WTC11 (cell line): ENCODE results near the gene TCF7. TPM values are rescaled to one million over a fixed set of nuclear protein-coding genes. Genes with fewer than 3 reads are reported as not detected.

Source experiments
- ATAC-seq: fragments of 200-7000 bp; cut with Tn5 transposase; 2 replicates; pipeline ENCODE4 v1.10.0; 2021; ENCODE audit warnings: mild to moderate bottlenecking, moderate library complexity
- CTCF ChIA-PET: fragments of 300-600 bp; sonication (Branson Sonifier 250); formaldehyde crosslinking; loops from one replicate; lab custom pipeline; 2021; ENCODE audit warnings: antibody characterized with exemption; lab: Charles Lee
- POLR2A ChIA-PET: fragments of 350-600 bp; sonication (Branson Sonifier 250); formaldehyde crosslinking; loops from one replicate; lab custom pipeline; 2021; ENCODE audit warnings: antibody characterized with exemption; lab: Charles Lee
- DNase-seq: peaks from one replicate; pipeline ENCODE4 v3.0.0; 2021; ENCODE audit warnings: low spot score
- H3K27ac Mint-ChIP-seq: 2 replicates; pipeline ENCODE4 v1.8.0; 2021; ENCODE audit warnings: mixed read lengths
- H3K27me3 Mint-ChIP-seq: 2 replicates; pipeline ENCODE4 v1.8.0; 2021; ENCODE audit warnings: low read depth, mild to moderate bottlenecking, moderate library complexity, mixed read lengths
- H3K36me3 Mint-ChIP-seq: 2 replicates; pipeline ENCODE4 v1.8.0; 2021; ENCODE audit warnings: mixed read lengths
- H3K4me1 Mint-ChIP-seq: 2 replicates; pipeline ENCODE4 v1.8.0; 2022; ENCODE audit warnings: mixed read lengths
- H3K4me3 Mint-ChIP-seq: 2 replicates; pipeline ENCODE4 v1.8.0; 2021; ENCODE audit warnings: mild to moderate bottlenecking, moderate library complexity, mixed read lengths
- H3K9me3 Mint-ChIP-seq: 2 replicates; pipeline ENCODE4 v1.8.0; 2021; ENCODE audit warnings: mixed read lengths
- AR ChIP-seq: fragments of 250-450 bp; sonication (Bioruptor Pico); IDR thresholded peaks from 2 replicates; pipeline ENCODE4 v1.9.0; 2021; ENCODE audit warnings: mild to moderate bottlenecking
- ATF3 ChIP-seq: sonication (generic); formaldehyde crosslinking; conservative IDR thresholded peaks from 2 replicates; pipeline ENCODE4 v1.8.1; 2022; ENCODE audit warnings: mild to moderate bottlenecking, missing genetic modification reagents
- CDX4 ChIP-seq: fragments of 250-450 bp; sonication (Bioruptor Pico); IDR thresholded peaks from 2 replicates; pipeline ENCODE4 v1.9.0; 2021; ENCODE audit warnings: moderate library complexity, mild to moderate bottlenecking, inconsistent platforms, borderline replicate concordance
- CREB1 ChIP-seq: sonication (generic); formaldehyde crosslinking; IDR thresholded peaks from 2 replicates; pipeline ENCODE4 v1.8.0; 2023; ENCODE audit warnings: mild to moderate bottlenecking, missing genetic modification reagents
- CREM ChIP-seq: sonication (generic); formaldehyde crosslinking; IDR thresholded peaks from 2 replicates; pipeline ENCODE4 v1.8.1; 2022; ENCODE audit warnings: mild to moderate bottlenecking, missing genetic modification reagents, moderate library complexity
- E2F1 ChIP-seq: sonication (generic); formaldehyde crosslinking; IDR thresholded peaks from 2 replicates; pipeline ENCODE4 v1.8.0; 2022; ENCODE audit warnings: mild to moderate bottlenecking, missing genetic modification reagents
- E2F5 ChIP-seq: sonication (generic); formaldehyde crosslinking; IDR thresholded peaks from 2 replicates; pipeline ENCODE4 v1.8.1; 2022; ENCODE audit warnings: mild to moderate bottlenecking, moderate library complexity, missing genetic modification reagents
- HMGXB4 ChIP-seq: sonication (generic); formaldehyde crosslinking; IDR thresholded peaks from 2 replicates; pipeline ENCODE4 v1.8.1; 2023; ENCODE audit warnings: mild to moderate bottlenecking, moderate library complexity, missing genetic modification reagents
- JAZF1 ChIP-seq: fragments of 250-450 bp; sonication (Bioruptor Pico); IDR thresholded peaks from 2 replicates; pipeline ENCODE4 v1.9.0; 2021; ENCODE audit warnings: moderate library complexity, mild to moderate bottlenecking, inconsistent platforms
- NFYB ChIP-seq: sonication (generic); formaldehyde crosslinking; conservative IDR thresholded peaks from 2 replicates; pipeline ENCODE4 v1.8.0; 2022; ENCODE audit warnings: low read depth, missing genetic modification reagents
- SMAD3 ChIP-seq: sonication (generic); formaldehyde crosslinking; IDR thresholded peaks from 2 replicates; pipeline ENCODE4 v1.8.0; 2022; ENCODE audit warnings: missing genetic modification reagents, mild to moderate bottlenecking, borderline replicate concordance
- USF1 ChIP-seq: sonication (generic); formaldehyde crosslinking; IDR thresholded peaks from 2 replicates; pipeline ENCODE4 v1.8.0; 2022; ENCODE audit warnings: mild to moderate bottlenecking, missing genetic modification reagents
- ZMAT4 ChIP-seq: fragments of 250-450 bp; sonication (Bioruptor Pico); IDR thresholded peaks from 2 replicates; pipeline ENCODE4 v1.9.0; 2021; ENCODE audit warnings: mild to moderate bottlenecking
- ZNF138 ChIP-seq: sonication (generic); formaldehyde crosslinking; conservative IDR thresholded peaks from 2 replicates; pipeline ENCODE4 v1.8.1; 2022; ENCODE audit warnings: mild to moderate bottlenecking, moderate library complexity, missing genetic modification reagents
- ZNF512 ChIP-seq: sonication (generic); formaldehyde crosslinking; IDR thresholded peaks from 2 replicates; pipeline ENCODE4 v1.8.1; 2022; ENCODE audit warnings: missing genetic modification reagents, borderline replicate concordance
- ZNF532 ChIP-seq: fragments of 250-450 bp; sonication (Bioruptor Pico); IDR thresholded peaks from 2 replicates; pipeline ENCODE4 v1.9.0; 2021; ENCODE audit warnings: mild to moderate bottlenecking, borderline replicate concordance
- total RNA-seq: library from RNA; stranded (reverse); gene quantifications from 3 replicates; pipeline ENCODE4 v1.2.3, GENCODE V29; 2021

The TCF7 gene
- total RNA-seq, 1 experiment from 2014 or later, result 11.3 TPM

- Mint-ChIP-seq H3K4me1 (peaks cover 11% of the 10 kb centered on the region), H3K36me3 (no peaks in the 10 kb centered on the region), H3K9me3 (no peaks in the 10 kb centered on the region), H3K27me3 (peaks cover 41% of the 10 kb centered on the region), H3K4me3 (no peak overlapping the region), H3K27ac (no peak overlapping the region)
- ChIA-PET POLR2A (interaction anchor here (0.5 to 1.0 kb wide), 2 partner anchors 10 to 38 kb away, joined by 3 to 9 read pairs; no protein-coding TSS in a partner anchor), CTCF (interaction anchor here (1.3 to 4.0 kb wide), 3 partner anchors 10 to 71 kb away, joined by 6 to 30 read pairs (median 21); no protein-coding TSS in a partner anchor)
- TF ChIP-seq CREM (CRISPR knock-in tag), result no peak
- no peak for TF ChIP-seq E2F5 (CRISPR knock-in tag)
- no peak for TF ChIP-seq ATF3 (CRISPR knock-in tag)
- TF ChIP-seq ZMAT4 (CRISPR knock-in tag), result no peak
- TF ChIP-seq ZNF512, result no peak
- TF ChIP-seq HMGXB4 (CRISPR knock-in tag), result no peak
- TF ChIP-seq ZNF138 (CRISPR knock-in tag), result no peak
- DNase-seq (no peak), ATAC-seq (no peak)
Measured at GRCh38 chr5:134110382-134110781, 4.1 kb upstream of the TCF7 start.

- POLR2A ChIA-PET, result no interaction called here
- ATAC-seq, result no peak
- no peak overlapping the region for H3K27ac Mint-ChIP-seq
- H3K4me3 Mint-ChIP-seq, result no peak overlapping the region
- CTCF ChIA-PET, result interaction anchor here (0.9 to 4.0 kb wide), 7 partner anchors 11 to 115 kb away, joined by 3 to 30 read pairs (median 4); no protein-coding TSS in a partner anchor
- DNase-seq, result no peak
- H3K9me3 Mint-ChIP-seq, result no peaks in the 10 kb centered on the region
- H3K27me3 Mint-ChIP-seq, result peaks cover 40% of the 10 kb centered on the region
- H3K4me1 Mint-ChIP-seq, result peaks cover 11% of the 10 kb centered on the region
- no peaks in the 10 kb centered on the region for H3K36me3 Mint-ChIP-seq
- TF ChIP-seq CDX4, result no peak
- no peak for TF ChIP-seq JAZF1 (CRISPR knock-in tag)
- TF ChIP-seq SMAD3, result no peak
- TF ChIP-seq E2F1, result no peak
- TF ChIP-seq USF1, result no peak
- no peak for TF ChIP-seq ZNF532 (CRISPR knock-in tag)
- no peak for TF ChIP-seq AR (CRISPR knock-in tag)
- no peak for TF ChIP-seq CREB1 (CRISPR knock-in tag)
- TF ChIP-seq NFYB (CRISPR knock-in tag), result no peak
Measured at GRCh38 chr5:134111741-134112647, 2.5 kb upstream of the TCF7 start.
